ENCODE results near the gene DENND1B. TPM values are rescaled to one million over a fixed set of nuclear protein-coding genes. Genes with fewer than 3 reads are reported as not detected.

The DENND1B gene
- total and polyA plus RNA-seq, 2 donors (not counting 1 experiment from before 2014, with no cell fraction given), result 4.3 to 25.4 TPM

GRCh38 chr1:197486946-197487345 lies 288.3 kb downstream of the DENND1B start:
- intact Hi-C loops (cut with micrococcal nuclease), result no loop called here
- ChIA-PET POLR2A (no interaction called here), CTCF (interaction anchor here (1.0 kb wide), 1 partner anchor 33 kb away, joined by 3 read pairs; no protein-coding TSS in a partner anchor)
- no peak overlapping the region for H3K27ac Mint-ChIP-seq
- no peak overlapping the region for H2AFZ ChIP-seq (ENCODE audit: insufficient read depth, low read depth, low read length, poor library complexity, severe bottlenecking)
- H3K4me1 Mint-ChIP-seq, result no peaks in the 10 kb centered on the region
- no peaks in the 10 kb centered on the region for H4K20me1 ChIP-seq (ENCODE audit: control insufficient read depth, insufficient read depth, low read length, poor library complexity, severe bottlenecking)
- H3K4me2 ChIP-seq (replicated peaks; ENCODE audit: low read depth, low read length, poor library complexity, severe bottlenecking), result no peak overlapping the region
- no CpG with 5 or more reads among the region's 2 CpGs for WGBS (ENCODE audit: insufficient coverage)
- no peak overlapping the region for H3K9ac ChIP-seq (ENCODE audit: low read length)
- no peaks in the 10 kb centered on the region for H3K9me3 Mint-ChIP-seq (ENCODE audit: insufficient read depth)
- no peaks in the 10 kb centered on the region for H3K9me3 ChIP-seq (ENCODE audit: control extremely low read depth in 1 of 3, control insufficient read depth in 2 of 3, insufficient read depth in 1 of 3, low read length in 2 of 3)
- DNase-seq (no peak), ATAC-seq (ENCODE audit: low read depth) (no peak)
- TF ChIP-seq EZH2 (IDR thresholded peaks at IDR 0.05; ENCODE audit: borderline replicate concordance, insufficient read depth, low read depth, low read length, poor library complexity, severe bottlenecking) (no peak), CTCF (IDR thresholded peaks at IDR 0.05) (no peak)
- no peak overlapping the region for H3K4me3 ChIP-seq (ENCODE audit: control extremely low read depth in 1 of 5, extremely low read depth in 1 of 5, insufficient read depth in 1 of 5, low read depth in 2 of 5, low read length in 4 of 5)
- H3K79me2 ChIP-seq (ENCODE audit: control insufficient read depth, insufficient read depth, low read length), result no peaks in the 10 kb centered on the region
- no peak overlapping the region for H3K4me3 Mint-ChIP-seq
- no peaks in the 10 kb centered on the region for H3K27me3 ChIP-seq (replicated peaks in 1 of 4; ENCODE audit: control extremely low read depth in 1 of 4, control insufficient read depth in 3 of 4, insufficient read depth in 4 of 4, low read length in 3 of 4)
- no peaks in the 10 kb centered on the region for H3K36me3 ChIP-seq (replicated peaks in 1 of 2; ENCODE audit: control extremely low read depth in 1 of 2, control insufficient read depth in 1 of 2, extremely low read depth in 1 of 2, insufficient read depth in 2 of 2, low read length in 1 of 2)
- H3K4me1 ChIP-seq (ENCODE audit: control insufficient read depth in 2 of 2, insufficient read depth in 2 of 2, low read length in 2 of 2), result no peaks in the 10 kb centered on the region
- no peak overlapping the region for H3K27ac ChIP-seq (ENCODE audit: low read length in 2 of 2)
- H3K27me3 Mint-ChIP-seq, result peaks cover 6% of the 10 kb centered on the region

GRCh38 chr1:197485790-197486189 lies 289.5 kb downstream of the DENND1B start:
- Histone ChIP-seq H3K9me3 (ENCODE audit: control extremely low read depth in 1 of 3, control insufficient read depth in 2 of 3, insufficient read depth in 1 of 3, low read length in 2 of 3) (no peaks in the 10 kb centered on the region), H3K4me3 (ENCODE audit: control extremely low read depth in 1 of 5, extremely low read depth in 1 of 5, insufficient read depth in 1 of 5, low read depth in 2 of 5, low read length in 4 of 5) (no peak overlapping the region), H3K4me2 (replicated peaks; ENCODE audit: low read depth, low read length, poor library complexity, severe bottlenecking) (no peak overlapping the region), H2AFZ (ENCODE audit: insufficient read depth, low read depth, low read length, poor library complexity, severe bottlenecking) (no peak overlapping the region), H3K27ac (ENCODE audit: low read length in 2 of 2) (no peak overlapping the region), H3K79me2 (ENCODE audit: control insufficient read depth, insufficient read depth, low read length) (no peaks in the 10 kb centered on the region), H4K20me1 (ENCODE audit: control insufficient read depth, insufficient read depth, low read length, poor library complexity, severe bottlenecking) (no peaks in the 10 kb centered on the region), H3K27me3 (replicated peaks in 1 of 4; ENCODE audit: control extremely low read depth in 1 of 4, control insufficient read depth in 3 of 4, insufficient read depth in 4 of 4, low read length in 3 of 4) (no peaks in the 10 kb centered on the region), H3K36me3 (replicated peaks in 1 of 2; ENCODE audit: control extremely low read depth in 1 of 2, control insufficient read depth in 1 of 2, extremely low read depth in 1 of 2, insufficient read depth in 2 of 2, low read length in 1 of 2) (no peaks in the 10 kb centered on the region), H3K4me1 (ENCODE audit: control insufficient read depth in 2 of 2, insufficient read depth in 2 of 2, low read length in 2 of 2) (no peaks in the 10 kb centered on the region), H3K9ac (ENCODE audit: low read length) (no peak overlapping the region)
- WGBS (ENCODE audit: insufficient coverage), result 80% methylated on average over 1 of the region's 3 CpGs
- DNase-seq (no peak), ATAC-seq (ENCODE audit: low read depth) (no peak)
- ChIA-PET POLR2A (no interaction called here), CTCF (no interaction called here)
- H3K4me3 Mint-ChIP-seq, result no peak overlapping the region
- H3K27me3 Mint-ChIP-seq, result peaks cover 6% of the 10 kb centered on the region
- no peak overlapping the region for H3K27ac Mint-ChIP-seq
- H3K4me1 Mint-ChIP-seq, result no peaks in the 10 kb centered on the region
- H3K9me3 Mint-ChIP-seq (ENCODE audit: insufficient read depth), result no peaks in the 10 kb centered on the region
- TF ChIP-seq CTCF (IDR thresholded peaks at IDR 0.05) (no peak), EZH2 (IDR thresholded peaks at IDR 0.05; ENCODE audit: borderline replicate concordance, insufficient read depth, low read depth, low read length, poor library complexity, severe bottlenecking) (no peak)
- intact Hi-C loops (cut with micrococcal nuclease), result no loop called here
